H1 (cell line): ENCODE measurements around the gene TEKT3. TPM values are rescaled to one million over a fixed set of nuclear protein-coding genes. Genes with fewer than 3 reads are reported as not detected.

Experiments used
- CTCF ChIA-PET: fragments of 300-600 bp; sonication (Branson Sonifier 250); formaldehyde crosslinking; loops from one replicate; lab custom pipeline; 2021; ENCODE audit not compliant: partially characterized antibody; lab: Charles Lee
- POLR2A ChIA-PET: fragments of 300-600 bp; sonication (Branson Sonifier 250); formaldehyde crosslinking; loops from one replicate; lab custom pipeline; 2021; ENCODE audit warnings: inconsistent platforms; ENCODE audit not compliant: partially characterized antibody; lab: Charles Lee
- DNase-seq, 2 experiments: peaks; one replicate each; pipeline versions ENCODE4 v3.0.0 to v3.0.0-alpha.2; 2010 to 2022; ENCODE audit warnings: low spot score in 2 of 2, low read depth in 1 of 2, mixed read lengths in 1 of 2
- FAIRE-seq: peaks from 2 replicates; lab custom pipeline; 2011; peaks lifted over from hg19 to GRCh38; lab: Jason Lieb, UNC
- H2AFZ ChIP-seq: 2 replicates; pipeline ENCODE4 v1.8.1; 2012; ENCODE audit warnings: low read length, inconsistent platforms
- H2AK5ac ChIP-seq: 2 replicates; pipeline ENCODE4 v1.6.1; 2013; ENCODE audit warnings: low read depth, low read length
- H2BK120ac ChIP-seq: replicated peaks from 2 replicates; pipeline ENCODE3; 2013; ENCODE audit warnings: low read depth, low read length, inconsistent platforms
- H2BK12ac ChIP-seq: 2 replicates; pipeline ENCODE4 v1.6.1; 2013; ENCODE audit warnings: low read depth, low read length
- H2BK15ac ChIP-seq: 2 replicates; pipeline ENCODE4 v1.6.1; 2013; ENCODE audit warnings: low read length
- H2BK20ac ChIP-seq: 2 replicates; pipeline ENCODE4 v1.6.1; 2013; ENCODE audit warnings: low read length
- H2BK5ac ChIP-seq: 2 replicates; pipeline ENCODE4 v1.6.1; 2013; ENCODE audit warnings: low read depth, low read length
- H3K14ac ChIP-seq: 2 replicates; pipeline ENCODE4 v1.6.1; 2013; ENCODE audit warnings: inconsistent platforms; ENCODE audit not compliant: insufficient read length
- H3K18ac ChIP-seq: 2 replicates; pipeline ENCODE4 v1.6.1; 2013; ENCODE audit warnings: low read length; ENCODE audit errors: extremely low read depth
- H3K23ac ChIP-seq: 2 replicates; pipeline ENCODE4 v1.6.1; 2013; ENCODE audit warnings: inconsistent platforms; ENCODE audit not compliant: insufficient read length
- H3K23me2 ChIP-seq: 2 replicates; pipeline ENCODE4 v1.6.1; 2013; ENCODE audit warnings: low read depth, low read length
- H3K27ac ChIP-seq: 2 replicates; pipeline ENCODE4 v1.6.1; 2011; ENCODE audit warnings: low read depth, low read length, inconsistent platforms
- H3K27me3 ChIP-seq, 4 experiments: replicated peaks in 1 of 4; 1 replicate in 1 of 4; 2 replicates in 3 of 4; pipeline versions ENCODE4 v1.6.1 to v1.8.1; 2011 to 2013; ENCODE audit warnings: low read length in 3 of 4, mild to moderate bottlenecking in 3 of 4, inconsistent platforms in 2 of 4, mixed read lengths in 2 of 4, moderate library complexity in 1 of 4; ENCODE audit not compliant: control insufficient read depth in 3 of 4, insufficient read depth in 3 of 4; ENCODE audit errors: extremely low read depth in 1 of 4
- H3K36me3 ChIP-seq, 4 experiments: 2 replicates each; pipeline versions ENCODE4 v1.6.1 to v1.8.1; 2011 to 2013; ENCODE audit warnings: mild to moderate bottlenecking in 4 of 4, low read length in 3 of 4, moderate library complexity in 2 of 4, control low read depth in 1 of 4, inconsistent platforms in 1 of 4; ENCODE audit not compliant: insufficient read depth in 4 of 4, control insufficient read depth in 2 of 4
- H3K4ac ChIP-seq: replicated peaks from 2 replicates; pipeline ENCODE3; 2013; ENCODE audit warnings: low read length, low read depth, mixed read lengths, inconsistent platforms; ENCODE audit not compliant: insufficient read length
- H3K4me1 ChIP-seq, 4 experiments: replicated peaks in 1 of 4; 1 replicate in 1 of 4; 2 replicates in 3 of 4; pipeline versions ENCODE4 v1.6.1 to v1.8.1; 2011 to 2013; ENCODE audit warnings: low read length in 3 of 4, inconsistent platforms in 2 of 4, mixed read lengths in 1 of 4; ENCODE audit not compliant: insufficient read depth in 4 of 4, control insufficient read depth in 3 of 4
- H3K4me2 ChIP-seq, 2 experiments: 2 replicates each; pipeline versions ENCODE4 v1.6.1 to v1.8.1; 2011 to 2013; ENCODE audit warnings: low read depth in 2 of 2, low read length in 2 of 2, control low read depth in 1 of 2, inconsistent platforms in 1 of 2, mild to moderate bottlenecking in 1 of 2; ENCODE audit not compliant: insufficient read depth in 1 of 2
- H3K4me3 ChIP-seq, 4 experiments: fragments of 200-600, 300-600 bp in 1 of 4; sonication (generic), shearing (Covaris generic), sonication (Bioruptor Twin) in 1 of 4; 2 replicates each; pipeline versions ENCODE4 v1.5.1 to v1.8.1; 2011 to 2016; ENCODE audit warnings: low read length in 4 of 4, low read depth in 3 of 4, control low read depth in 2 of 4, inconsistent platforms in 2 of 4, mild to moderate bottlenecking in 2 of 4, mixed read lengths in 1 of 4, moderate library complexity in 1 of 4; ENCODE audit not compliant: insufficient read depth in 2 of 4; ENCODE audit errors: extremely low read depth in 1 of 4
- H3K56ac ChIP-seq: replicated peaks from 2 replicates; pipeline ENCODE3; 2013; ENCODE audit warnings: low read depth, mild to moderate bottlenecking, mixed read lengths, low read length, inconsistent platforms; ENCODE audit not compliant: insufficient read length
- H3K79me1 ChIP-seq: 2 replicates; pipeline ENCODE4 v1.6.1; 2013; ENCODE audit warnings: low read depth, low read length, control low read depth
- H3K79me2 ChIP-seq, 2 experiments: 2 replicates each; pipeline versions ENCODE4 v1.6.1 to v1.8.1; 2012 to 2013; ENCODE audit warnings: low read length in 2 of 2, mild to moderate bottlenecking in 2 of 2, inconsistent platforms in 1 of 2; ENCODE audit not compliant: insufficient read depth in 2 of 2, control insufficient read depth in 1 of 2
- H3K9ac ChIP-seq, 4 experiments: replicated peaks in 1 of 4; 1 replicate in 1 of 4; 2 replicates in 3 of 4; pipeline versions ENCODE4 v1.6.1 to v1.8.1; 2011 to 2013; ENCODE audit warnings: low read depth in 3 of 4, low read length in 3 of 4, control low read depth in 2 of 4, mild to moderate bottlenecking in 2 of 4, moderate library complexity in 2 of 4, inconsistent platforms in 1 of 4; ENCODE audit errors: extremely low read depth in 1 of 4
- H3K9me3 ChIP-seq, 2 experiments: 2 replicates each; pipeline versions ENCODE4 v1.6.1 to v1.8.1; 2012 to 2013; ENCODE audit warnings: mild to moderate bottlenecking in 2 of 2, moderate library complexity in 2 of 2, control low read depth in 1 of 2, inconsistent platforms in 1 of 2, low read depth in 1 of 2, low read length in 1 of 2, mixed read lengths in 1 of 2; ENCODE audit not compliant: insufficient read depth in 2 of 2
- H4K20me1 ChIP-seq, 2 experiments: replicated peaks in 1 of 2; 2 replicates each; pipeline versions ENCODE3 to v1.8.1; 2011 to 2013; ENCODE audit warnings: inconsistent platforms in 2 of 2, low read length in 2 of 2, mild to moderate bottlenecking in 1 of 2; ENCODE audit not compliant: insufficient read depth in 2 of 2, control insufficient read depth in 1 of 2
- H4K5ac ChIP-seq: 2 replicates; pipeline ENCODE4 v1.6.1; 2013; ENCODE audit warnings: low read length, low read depth, mixed read lengths, inconsistent platforms; ENCODE audit not compliant: insufficient read length
- H4K8ac ChIP-seq: 2 replicates; pipeline ENCODE4 v1.8.0; 2013; ENCODE audit warnings: mild to moderate bottlenecking, moderate library complexity, low read length, inconsistent platforms; ENCODE audit not compliant: insufficient read depth; ENCODE audit errors: extremely low read depth
- H4K91ac ChIP-seq: replicated peaks from 2 replicates; pipeline ENCODE3; 2013; ENCODE audit warnings: low read length, mixed read lengths, inconsistent platforms; ENCODE audit not compliant: insufficient read length
- MAX ChIP-seq: IDR thresholded peaks from 2 replicates; pipeline ENCODE4 v1.6.1; 2012; ENCODE audit warnings: inconsistent platforms
- PHF8 ChIP-seq: fragments of 200-600 bp; sonication (generic); conservative IDR thresholded peaks from 2 replicates; pipeline ENCODE4 v1.7.1; 2012; ENCODE audit warnings: low read depth, mild to moderate bottlenecking, inconsistent platforms, low read length, moderate library complexity
- WGBS, 2 experiments: shearing (Covaris generic) in 1 of 2; methylation state at CpG; one replicate each; pipeline versions ENCODE4 v1.1.6 to v1.1.7; 2013 to 2015; ENCODE audit warnings: low lambda C conversion rate in 2 of 2, mixed read lengths in 2 of 2, inconsistent platforms in 1 of 2, low coverage in 1 of 2, missing lambda C conversion rate in 1 of 2; ENCODE audit not compliant: insufficient replicate concordance in 2 of 2, insufficient coverage in 1 of 2, insufficient read length in 1 of 2; ENCODE audit errors: extremely low coverage in 1 of 2, missing lambda C conversion rate in 1 of 2; 5-methylcytosine and 5-hydroxymethylcytosine counted together
- polyA plus RNA-seq, 7 experiments: library from polyadenylated mRNA; depleted of rRNA in 3 of 7; stranded (reverse) in 5 of 7; unstranded in 2 of 7; fragments of >200 nt in 5 of 7; fragments of 200-250 nt in 2 of 7; gene quantifications; 1 replicate in 5 of 7; 2 replicates in 1 of 7; 4 replicates in 1 of 7; pipeline versions ENCODE4 v1.2.1 to v1.2.3, GENCODE V29; 2011 to 2013; ENCODE audit warnings: missing spikeins in 2 of 7, mixed read lengths in 2 of 7
- total RNA-seq: library from RNA; stranded (reverse); fragmentation: NEBNext Ultra II Directional; extraction: Animal tissue kit (Norgen Biotek cat#: 25700); gene quantifications from 2 replicates; pipeline ENCODE4 v1.2.1, GENCODE V29; 2021

Gene TEKT3
- total and polyA plus RNA-seq, 2 of the 8 experiments (the other 6 are each of a cell fraction or from before 2014, with no cell fraction given), result 2.2 to 2.9 TPM

GRCh38 chr17:15290605-15291004 is 50.8 kb downstream of the TEKT3 start:
- H2AFZ ChIP-seq, result no peak overlapping the region
- CTCF ChIA-PET, result no interaction called here
- no peak overlapping the region for H3K14ac ChIP-seq
- no peaks in the 10 kb centered on the region for H3K36me3 ChIP-seq
- 92% methylated on average over 6 of the region's 6 CpGs; no CpG with 5 or more reads in 1 of the 2 experiments for WGBS, 2 experiments
- no peak overlapping the region for H4K91ac ChIP-seq
- FAIRE-seq (peak; percentile 39), DNase-seq (no peak)
- H2BK5ac ChIP-seq, result no peak overlapping the region
- no peak overlapping the region for H3K18ac ChIP-seq
- H3K4me3 ChIP-seq, result no peak overlapping the region
- H3K23ac ChIP-seq, result no peak overlapping the region
- no peaks in the 10 kb centered on the region for H3K27me3 ChIP-seq
- H3K4me2 ChIP-seq, result no peak overlapping the region
- POLR2A ChIA-PET, result interaction anchor here (0.9 kb wide), 1 partner anchor 27 kb away, joined by 3 read pairs; no protein-coding TSS in a partner anchor
- no peak overlapping the region for H3K27ac ChIP-seq
- H2BK20ac ChIP-seq, result no peak overlapping the region
- no peak overlapping the region for H2BK120ac ChIP-seq
- no peak overlapping the region for H4K5ac ChIP-seq
- H3K9me3 ChIP-seq, result no peaks in the 10 kb centered on the region
- H2AK5ac ChIP-seq, result no peak overlapping the region
- H3K4me1 ChIP-seq, result no peaks in the 10 kb centered on the region
- H2BK12ac ChIP-seq, result no peak overlapping the region
- H4K20me1 ChIP-seq, result no peaks in the 10 kb centered on the region
- no peak overlapping the region for H3K9ac ChIP-seq
- H3K4ac ChIP-seq, result no peak overlapping the region
- no peaks in the 10 kb centered on the region for H3K79me1 ChIP-seq
- H3K79me2 ChIP-seq, result no peaks in the 10 kb centered on the region
- H2BK15ac ChIP-seq, result no peak overlapping the region
- H4K8ac ChIP-seq, result no peak overlapping the region
- no peaks in the 10 kb centered on the region; the same call in 1 of the 2 replicates for H3K23me2 ChIP-seq
- TF ChIP-seq PHF8 (no peak), MAX (no peak)
- TF ChIP-seq, all 59 proteins: peak for 0
- no peak overlapping the region for H3K56ac ChIP-seq
